Urinary bladder (tissue), 4 donors: ENCODE results near the gene CLIC1. TPM values are rescaled to one million over a fixed set of nuclear protein-coding genes. Genes with fewer than 3 reads are reported as not detected.

Experiments
- DNase-seq: peaks from one replicate; pipeline ENCODE4 v3.0.0-alpha.2; 2015; ENCODE audit errors: extremely low spot score
- H3K27ac ChIP-seq: one replicate; pipeline ENCODE4 v1.5.1; 2013; ENCODE audit warnings: low read depth, mild to moderate bottlenecking, moderate library complexity
- H3K36me3 ChIP-seq: one replicate; pipeline ENCODE4 v1.6.1; 2013; ENCODE audit warnings: mild to moderate bottlenecking, moderate library complexity; ENCODE audit not compliant: insufficient read depth
- H3K4me1 ChIP-seq: one replicate; pipeline ENCODE4 v1.6.1; 2013; ENCODE audit warnings: mild to moderate bottlenecking, moderate library complexity; ENCODE audit not compliant: insufficient read depth
- H3K4me3 ChIP-seq: one replicate; pipeline ENCODE4 v1.5.1; 2013; ENCODE audit warnings: low read depth, low read length
- WGBS: extraction: QIAGEN DNeasy Blood & Tissue Kit; methylation state at CpG from one replicate; pipeline ENCODE4 v1.1.7; 2013; 5-methylcytosine and 5-hydroxymethylcytosine counted together
- polyA plus RNA-seq: library from polyadenylated mRNA; stranded (reverse); fragments of 200-250 nt; gene quantifications from one replicate; pipeline ENCODE4 v1.2.3, GENCODE V29; 2013
- total RNA-seq: library from RNA; depleted of rRNA; stranded (reverse); fragments of >200 nt; gene quantifications from one replicate; pipeline ENCODE4 v1.2.3, GENCODE V29; 2014
- donor health status: healthy with polysubstance abuse.
- donor health status: healthy.

The CLIC1 gene
- total RNA-seq (200 TPM), polyA plus RNA-seq (303 TPM)

GRCh38 chr6:31736021-31736767 is at the start of gene CLIC1:
Gene CLIC1, minus strand, starts transcription at chr6:31736530. Its CDS starts 230 bp downstream, at chr6:31736300.
- Histone ChIP-seq H3K36me3 (peaks cover 2% of the 10 kb centered on the region), H3K4me3 (peak within 1 kb of the TSS; percentile 64), H3K4me1 (no peaks in the 10 kb centered on the region), H3K27ac (peak within 1 kb of the TSS; percentile 98)
- WGBS: under 1% methylated on average over 24 of the region's 24 CpGs
- peak; percentile 83 for DNase-seq

DNA sequence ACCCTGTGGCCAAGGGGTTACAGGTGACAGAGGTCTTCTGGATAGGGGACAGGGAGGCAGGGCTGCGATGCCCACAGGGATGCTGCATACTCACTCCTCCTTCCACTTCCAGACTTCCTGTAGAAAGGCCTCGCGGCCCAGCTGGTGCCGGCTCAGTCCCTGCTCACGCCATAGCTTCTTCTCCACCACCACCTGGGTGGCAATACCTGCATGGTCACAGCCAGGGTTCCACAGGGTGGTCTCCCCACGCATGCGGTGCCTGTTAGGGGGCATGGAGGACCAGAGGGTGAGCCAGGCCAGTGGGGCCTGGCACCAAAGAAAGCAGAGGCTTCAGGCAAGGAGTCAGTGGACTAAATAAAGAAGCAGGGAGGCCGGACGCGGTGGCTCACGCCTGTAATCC is 49.1 kb upstream of the CLIC1 start:
- H3K4me3 ChIP-seq: no peak overlapping the region

DNA sequence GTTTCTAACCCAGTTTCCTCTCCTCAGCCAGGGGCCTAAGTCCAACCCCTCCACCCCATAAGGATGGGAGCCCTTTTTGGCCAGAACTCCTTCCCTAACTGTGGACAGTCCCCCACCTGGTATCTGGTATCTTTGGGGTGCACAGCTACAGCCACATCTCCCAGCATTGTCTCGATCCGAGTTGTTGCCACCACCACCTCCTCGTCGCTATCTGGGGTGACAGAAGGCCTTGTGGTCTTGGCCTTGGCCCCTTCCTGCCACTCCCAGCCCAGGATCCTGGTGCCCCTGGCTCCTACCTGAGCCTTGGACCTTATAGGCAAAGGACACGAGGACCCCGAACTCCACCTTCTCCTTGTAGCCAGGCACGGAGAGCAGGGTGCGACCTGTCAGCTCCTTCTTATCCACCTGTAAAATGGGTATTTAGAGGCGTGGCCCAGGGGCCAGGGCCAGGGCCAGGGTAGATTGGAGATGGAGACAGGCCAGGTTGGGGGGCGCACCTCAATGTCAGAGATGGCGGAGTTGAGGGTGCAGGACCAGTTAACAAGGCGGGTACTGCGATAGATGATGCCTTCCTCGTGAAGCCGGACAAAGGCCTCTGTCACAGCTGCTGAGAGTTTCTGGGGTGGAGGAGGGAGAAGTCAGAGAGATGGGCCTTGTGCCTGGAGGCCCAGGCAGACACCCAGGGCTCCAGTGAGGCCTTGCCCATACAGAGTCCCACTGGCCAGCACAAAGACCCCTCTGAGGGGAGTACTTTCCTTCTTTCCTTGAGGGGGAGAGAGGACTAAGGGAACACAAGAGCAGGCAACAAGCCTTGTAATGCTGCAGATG is 48.0 kb upstream of the CLIC1 start:
- DNase-seq: no peak
- 94% methylated on average over 15 of the region's 15 CpGs for WGBS
- Histone ChIP-seq H3K36me3 (no peaks in the 10 kb centered on the region), H3K4me1 (no peaks in the 10 kb centered on the region), H3K27ac (no peak overlapping the region), H3K4me3 (no peak overlapping the region)

More for the DNA sequence above, 49.1 kb upstream of the CLIC1 start:
- no peaks in the 10 kb centered on the region for H3K4me1 ChIP-seq
- H3K27ac ChIP-seq: no peak overlapping the region
- DNase-seq: no peak
- no peaks in the 10 kb centered on the region for H3K36me3 ChIP-seq
- WGBS: 97% methylated on average over 11 of the region's 11 CpGs

DNA sequence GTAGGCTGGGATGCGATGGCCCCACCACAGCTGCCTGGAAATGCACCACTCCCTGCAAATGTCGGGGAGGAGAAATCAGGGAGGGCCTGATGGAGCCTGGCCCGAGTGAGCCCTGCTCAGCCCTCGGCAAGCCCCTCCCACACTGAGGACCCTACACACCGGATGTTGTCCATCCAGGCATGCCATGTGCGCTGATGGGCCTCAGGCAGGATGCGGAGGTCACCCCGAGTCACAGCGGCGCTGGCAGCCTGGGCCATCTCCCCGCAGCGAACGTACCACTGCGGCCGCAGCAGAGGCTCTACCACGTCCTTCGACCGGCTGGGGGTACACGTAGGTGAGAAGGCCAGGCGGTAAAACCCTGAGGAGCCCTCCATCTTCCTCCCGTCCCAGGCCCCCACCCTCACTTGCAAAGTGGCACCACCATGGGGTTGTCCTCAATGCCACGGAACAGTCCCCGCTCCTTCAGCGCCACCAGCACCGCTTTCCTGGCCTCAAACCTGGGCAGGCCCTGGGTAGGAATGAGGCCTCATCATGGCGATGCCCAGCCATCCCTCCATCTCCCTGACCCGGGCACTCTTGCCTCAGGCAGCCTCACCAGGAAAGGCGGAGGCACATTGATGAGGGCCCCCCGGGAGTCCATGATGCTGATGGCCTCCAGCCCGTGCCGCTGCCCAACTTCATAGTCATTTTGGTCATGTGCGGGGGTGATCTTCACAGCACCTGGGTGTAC is 46.0 kb upstream of the CLIC1 start:
- H3K27ac ChIP-seq: no peak overlapping the region
- 92% methylated on average over 32 of the region's 32 CpGs for WGBS

DNA sequence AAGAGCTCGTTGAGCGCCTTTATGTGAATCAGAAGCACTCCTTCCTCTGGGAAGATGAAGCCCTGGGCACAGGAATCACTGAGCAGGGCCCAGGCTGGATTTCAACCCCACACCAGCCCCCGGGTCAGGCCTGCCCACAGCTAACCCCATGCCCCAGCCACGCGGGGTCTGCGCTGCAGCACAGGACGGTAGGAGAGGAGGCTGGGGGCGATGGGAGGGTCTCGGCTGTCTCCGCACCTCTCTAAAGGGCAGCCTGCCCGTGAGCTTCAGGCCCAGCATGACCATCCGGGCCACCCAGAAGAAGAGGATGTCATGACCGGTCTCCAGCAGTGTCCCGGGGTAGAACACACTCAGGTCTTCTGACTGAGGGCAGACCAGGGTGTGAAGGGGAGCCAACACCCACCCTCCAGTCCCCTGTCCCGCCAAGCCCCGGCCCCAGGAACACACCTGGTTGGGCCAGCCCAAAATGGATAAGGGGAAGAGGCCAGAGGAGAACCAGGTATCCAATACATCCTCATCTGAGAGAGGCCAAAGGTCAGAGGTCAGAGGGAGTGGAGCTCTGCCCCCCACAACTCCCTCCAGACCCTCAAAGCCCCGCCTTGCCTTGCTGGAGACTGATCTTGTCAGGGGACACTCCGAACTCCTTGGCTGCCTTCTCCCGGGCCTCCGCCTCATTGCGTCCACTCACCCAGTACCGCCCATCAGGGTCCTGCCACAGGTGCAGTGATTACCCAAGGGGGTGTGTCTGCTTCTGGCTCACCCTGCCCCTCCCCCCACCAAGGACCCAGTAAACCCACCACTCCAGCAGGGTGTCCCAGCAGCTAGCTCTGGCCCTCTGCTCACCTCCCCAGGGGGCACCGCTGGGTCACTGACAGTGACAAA is 45.2 kb upstream of the CLIC1 start:
- Histone ChIP-seq H3K36me3 (no peaks in the 10 kb centered on the region), H3K27ac (no peak overlapping the region), H3K4me1 (no peaks in the 10 kb centered on the region), H3K4me3 (no peak overlapping the region)
- WGBS: 94% methylated on average over 23 of the region's 23 CpGs
- no peak for DNase-seq

More for the DNA sequence above, 46.0 kb upstream of the CLIC1 start:
- DNase-seq: no peak
- H3K36me3 ChIP-seq: no peaks in the 10 kb centered on the region
- H3K4me1 ChIP-seq: no peaks in the 10 kb centered on the region
- no peak overlapping the region for H3K4me3 ChIP-seq

DNA sequence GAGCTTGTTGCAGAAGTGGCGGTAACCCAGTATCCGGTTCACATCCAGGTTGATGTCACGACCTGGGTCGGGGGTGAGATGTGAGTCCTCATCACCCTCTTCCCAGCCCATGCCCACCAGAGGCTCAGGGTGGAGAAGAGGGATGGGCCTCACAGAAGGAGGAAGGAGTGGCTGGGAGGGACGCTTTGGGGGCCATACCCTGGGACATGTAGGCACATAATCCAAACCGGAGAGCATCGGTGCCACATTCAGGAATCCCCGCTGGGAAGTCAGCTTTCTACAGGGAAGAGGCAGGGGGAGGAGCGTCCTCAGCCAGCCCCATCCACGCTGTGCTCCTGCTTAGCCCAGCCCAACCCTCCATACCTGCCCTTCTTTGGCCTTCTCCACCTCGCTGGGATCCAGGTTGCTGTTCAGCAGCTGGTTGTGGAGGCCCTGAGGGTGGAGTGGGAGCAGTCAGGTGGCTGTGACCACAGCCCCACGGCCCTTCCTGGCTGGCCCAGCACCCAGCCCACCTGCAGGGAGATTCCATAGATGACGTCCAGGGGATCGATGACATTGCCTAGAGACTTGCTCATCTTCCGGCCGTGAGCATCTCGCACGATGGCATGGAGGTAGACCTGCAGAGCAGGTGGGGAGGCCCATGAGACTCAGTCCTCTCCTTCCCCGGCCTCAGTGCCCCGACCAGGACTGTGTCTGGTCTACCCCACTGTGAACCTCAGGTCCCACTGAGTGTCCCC is 44.3 kb upstream of the CLIC1 start:
- Histone ChIP-seq H3K27ac (no peak overlapping the region), H3K4me1 (no peaks in the 10 kb centered on the region), H3K4me3 (no peak overlapping the region), H3K36me3 (no peaks in the 10 kb centered on the region)
- 89% methylated on average over 20 of the region's 20 CpGs for WGBS
- DNase-seq: no peak

GRCh38 chr6:31779908-31780307 is 43.6 kb upstream of the CLIC1 start:
- H3K27ac ChIP-seq: no peak overlapping the region
- WGBS: 94% methylated on average over 10 of the region's 10 CpGs
- no peaks in the 10 kb centered on the region for H3K36me3 ChIP-seq
- H3K4me1 ChIP-seq: no peaks in the 10 kb centered on the region
- no peak overlapping the region for H3K4me3 ChIP-seq
- DNase-seq: no peak

GRCh38 chr6:31778999-31779885 is 42.9 kb upstream of the CLIC1 start:
- no peaks in the 10 kb centered on the region for H3K36me3 ChIP-seq
- no peak overlapping the region for H3K27ac ChIP-seq
- H3K4me3 ChIP-seq: no peak overlapping the region
- DNase-seq: no peak
- H3K4me1 ChIP-seq: no peaks in the 10 kb centered on the region
- WGBS: 93% methylated on average over 43 of the region's 43 CpGs

GRCh38 chr6:31778193-31778592 is 41.9 kb upstream of the CLIC1 start:
- H3K4me1 ChIP-seq: no peaks in the 10 kb centered on the region
- H3K4me3 ChIP-seq: no peak overlapping the region
- no peaks in the 10 kb centered on the region for H3K36me3 ChIP-seq
- H3K27ac ChIP-seq: no peak overlapping the region
- DNase-seq: no peak
- WGBS: 93% methylated on average over 5 of the region's 5 CpGs

DNA sequence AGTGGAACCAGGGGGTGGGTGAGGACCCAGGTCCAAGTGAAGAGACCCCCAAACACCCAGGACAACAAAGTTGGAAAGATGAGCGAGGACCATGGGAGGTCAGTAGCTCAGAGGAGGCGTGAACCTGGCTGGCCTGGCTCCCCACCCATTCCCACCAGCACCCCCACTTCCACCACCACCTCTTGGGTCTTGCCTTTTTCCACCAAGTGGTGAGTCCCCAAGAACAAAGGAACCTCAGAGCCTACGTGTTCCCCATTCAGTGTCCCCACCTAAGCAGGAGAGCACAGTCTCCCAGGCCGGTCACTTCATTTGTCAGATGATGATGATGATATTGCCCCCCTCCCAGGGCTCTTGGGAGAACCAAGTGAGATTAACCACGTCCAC is 41.3 kb upstream of the CLIC1 start:
- H3K4me1 ChIP-seq: no peaks in the 10 kb centered on the region
- 94% methylated on average over 5 of the region's 5 CpGs for WGBS
- H3K36me3 ChIP-seq: no peaks in the 10 kb centered on the region
- no peak overlapping the region for H3K4me3 ChIP-seq
- DNase-seq: no peak
- no peak overlapping the region for H3K27ac ChIP-seq

DNA sequence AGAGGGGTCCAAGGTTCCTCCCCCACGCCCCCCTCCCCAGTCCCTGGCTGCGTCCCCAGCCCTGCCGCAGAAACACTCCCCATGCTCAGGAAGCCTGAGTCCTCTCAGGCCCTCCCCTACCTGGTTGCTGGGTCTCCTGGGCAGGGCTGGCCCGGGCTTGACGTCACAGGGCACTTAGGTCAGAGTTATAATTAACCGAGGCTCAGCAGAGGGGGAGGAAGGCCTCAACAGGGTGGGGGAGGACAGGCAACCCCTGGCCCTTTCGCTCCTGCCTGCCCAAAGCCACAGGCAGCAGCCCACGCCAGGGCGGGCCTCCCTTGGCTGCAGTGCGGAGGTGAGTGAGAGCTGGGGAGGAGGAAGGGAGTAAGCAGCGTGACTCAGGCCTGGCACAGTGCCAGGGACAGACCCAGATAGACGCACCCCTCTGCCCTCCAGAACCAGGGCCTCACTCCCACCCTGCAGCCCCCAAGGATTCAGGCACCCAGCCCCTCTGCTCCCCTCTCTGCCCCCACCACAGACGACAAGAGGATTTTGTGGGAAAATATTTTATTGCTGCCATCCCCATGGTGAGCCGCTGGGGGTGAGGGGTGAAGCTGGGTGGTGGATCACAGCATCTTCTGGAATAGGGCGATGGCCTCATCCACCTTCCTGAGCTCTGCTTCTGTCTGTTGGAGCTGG is 40.8 kb upstream of the CLIC1 start, which contains the start of gene VWA7:
VWA7 (minus strand) TSS at position 340 of the 678 bp plus-strand sequence. CDS start 549 bp downstream, outside the sequence.
- H3K4me3 ChIP-seq: no peak within 1 kb of the TSS
- DNase-seq: no peak
- H3K4me1 ChIP-seq: no peaks in the 10 kb centered on the region
- 15% methylated on average over 15 of the region's 15 CpGs for WGBS
- no peaks in the 10 kb centered on the region for H3K36me3 ChIP-seq
- no peak within 1 kb of the TSS for H3K27ac ChIP-seq
